Upper lobe of left lung (tissue), 4 donors: ENCODE measurements around the gene DPH5.

Experiments used
- POLR2A ChIP-seq, 4 donors: fragments of 450-650 bp; IDR thresholded peaks; one replicate each; pipeline ENCODE4 v1.5.1; 2016 to 2017; ENCODE audit warnings: antibody characterized with exemption in 4 of 4, mild to moderate bottlenecking in 2 of 4
- TF ChIP-seq, protein P1 (sequence below), 6 experiments: fragments of 450-650 bp in 4 of 6; fragments of 200-600 bp in 2 of 6; sonication (generic) in 2 of 6; IDR thresholded peaks; one replicate each; pipeline ENCODE4 v1.5.1; 2016 to 2019; ENCODE audit warnings: antibody characterized with exemption in 6 of 6

DNA sequence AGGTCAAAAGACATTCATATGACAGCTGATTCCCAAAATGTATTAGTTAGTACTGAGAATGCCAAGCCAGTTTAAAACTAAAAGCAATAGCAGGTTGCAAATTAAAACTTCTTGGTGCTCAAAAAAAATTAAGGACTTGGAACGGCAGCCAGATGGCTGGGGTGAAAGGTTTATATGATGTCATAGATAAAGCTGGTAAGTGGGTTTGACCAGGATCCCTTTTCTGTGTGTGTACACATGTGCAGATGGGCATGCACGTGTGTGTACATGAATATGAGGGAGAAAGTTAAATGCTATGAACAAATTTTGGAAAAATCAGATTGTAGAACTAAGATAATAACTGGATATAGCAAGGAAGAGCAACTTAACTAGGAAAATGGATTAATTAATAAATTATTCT lies 39.1 kb upstream of the DPH5 start:
- TF ChIP-seq, protein P1, sequence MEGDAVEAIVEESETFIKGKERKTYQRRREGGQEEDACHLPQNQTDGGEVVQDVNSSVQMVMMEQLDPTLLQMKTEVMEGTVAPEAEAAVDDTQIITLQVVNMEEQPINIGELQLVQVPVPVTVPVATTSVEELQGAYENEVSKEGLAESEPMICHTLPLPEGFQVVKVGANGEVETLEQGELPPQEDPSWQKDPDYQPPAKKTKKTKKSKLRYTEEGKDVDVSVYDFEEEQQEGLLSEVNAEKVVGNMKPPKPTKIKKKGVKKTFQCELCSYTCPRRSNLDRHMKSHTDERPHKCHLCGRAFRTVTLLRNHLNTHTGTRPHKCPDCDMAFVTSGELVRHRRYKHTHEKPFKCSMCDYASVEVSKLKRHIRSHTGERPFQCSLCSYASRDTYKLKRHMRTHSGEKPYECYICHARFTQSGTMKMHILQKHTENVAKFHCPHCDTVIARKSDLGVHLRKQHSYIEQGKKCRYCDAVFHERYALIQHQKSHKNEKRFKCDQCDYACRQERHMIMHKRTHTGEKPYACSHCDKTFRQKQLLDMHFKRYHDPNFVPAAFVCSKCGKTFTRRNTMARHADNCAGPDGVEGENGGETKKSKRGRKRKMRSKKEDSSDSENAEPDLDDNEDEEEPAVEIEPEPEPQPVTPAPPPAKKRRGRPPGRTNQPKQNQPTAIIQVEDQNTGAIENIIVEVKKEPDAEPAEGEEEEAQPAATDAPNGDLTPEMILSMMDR (IDR thresholded peaks at IDR 0.05): no peak
- no peak for TF ChIP-seq POLR2A (IDR thresholded peaks at IDR 0.05)
